CD4-positive, alpha-beta T cell (primary cell): ENCODE data around the gene NOS1AP. TPM values are rescaled to one million over a fixed set of nuclear protein-coding genes. Genes with fewer than 3 reads are reported as not detected.

Experiments
- ATAC-seq: fragments of 200-7000 bp; cut with Tn5 transposase; one replicate; pipeline ENCODE4 v1.10.0; 2022; ENCODE audit warnings: mild to moderate bottlenecking; ENCODE audit not compliant: poor library complexity
- CTCF ChIA-PET: fragments of 350-600 bp; sonication (Branson Sonifier 250); formaldehyde crosslinking; loops from one replicate; lab custom pipeline; 2021; ENCODE audit warnings: antibody characterized with exemption, inconsistent platforms; lab: Charles Lee
- POLR2A ChIA-PET: fragments of 350-600 bp; sonication (Branson Sonifier 250); formaldehyde crosslinking; loops from one replicate; lab custom pipeline; 2021; ENCODE audit warnings: antibody characterized with exemption, inconsistent platforms; lab: Charles Lee
- DNase-seq, 14 experiments: peaks; one replicate each; pipeline ENCODE4 v3.0.0-alpha.2; 2013 to 2020; ENCODE audit warnings: mixed read lengths in 2 of 14
- H3K27ac ChIP-seq, 2 donors: one replicate each; pipeline versions ENCODE4 v1.5.1 to v1.7.0; 2013; ENCODE audit warnings: low read length in 2 of 2, low read depth in 1 of 2, mild to moderate bottlenecking in 1 of 2
- H3K27me3 ChIP-seq, 2 experiments: 1 replicate in 1 of 2; 2 replicates in 1 of 2; pipeline versions ENCODE4 v1.6.1 to v1.7.0; 2013; ENCODE audit warnings: low read length in 2 of 2, control low read depth in 1 of 2, mild to moderate bottlenecking in 1 of 2, moderate library complexity in 1 of 2; ENCODE audit not compliant: insufficient read depth in 2 of 2, control insufficient read depth in 1 of 2
- H3K36me3 ChIP-seq: one replicate; pipeline ENCODE4 v1.6.1; 2013; ENCODE audit warnings: low read length, control low read depth; ENCODE audit not compliant: insufficient read depth
- H3K4me1 ChIP-seq: one replicate; pipeline ENCODE4 v1.6.1; 2013; ENCODE audit warnings: low read length, control low read depth; ENCODE audit not compliant: insufficient read depth
- H3K4me3 ChIP-seq: one replicate; pipeline ENCODE4 v1.5.1; 2013; ENCODE audit warnings: mild to moderate bottlenecking, low read length, moderate library complexity
- H3K9me3 ChIP-seq, 2 experiments: 1 replicate in 1 of 2; 2 replicates in 1 of 2; pipeline versions ENCODE4 v1.6.1 to v1.7.0; 2013; ENCODE audit warnings: low read length in 2 of 2, mild to moderate bottlenecking in 2 of 2, control low read depth in 1 of 2, moderate library complexity in 1 of 2; ENCODE audit not compliant: control insufficient read depth in 1 of 2, insufficient read depth in 1 of 2
- H3K27ac Mint-ChIP-seq: one replicate; pipeline ENCODE4 v1.8.0; 2020; ENCODE audit warnings: mixed read lengths
- H3K27me3 Mint-ChIP-seq: one replicate; pipeline ENCODE4 v1.8.0; 2021; ENCODE audit warnings: mixed read lengths
- H3K36me3 Mint-ChIP-seq: one replicate; pipeline ENCODE4 v1.8.0; 2021; ENCODE audit warnings: low read depth, mixed read lengths
- H3K4me1 Mint-ChIP-seq: one replicate; pipeline ENCODE4 v1.8.0; 2021; ENCODE audit warnings: low read depth, mixed read lengths
- H3K4me3 Mint-ChIP-seq: one replicate; pipeline ENCODE4 v1.8.0; 2020; ENCODE audit warnings: mild to moderate bottlenecking, mixed read lengths
- H3K9me3 Mint-ChIP-seq: one replicate; pipeline ENCODE4 v1.8.0; 2020; ENCODE audit warnings: mixed read lengths
- CTCF ChIP-seq: fragments of 200-600 bp; IDR thresholded peaks from one replicate; pipeline ENCODE4 v1.8.0; 2022; ENCODE audit warnings: antibody characterized with exemption, mild to moderate bottlenecking
- intact Hi-C, 2 experiments: fragments of 100-400 bp; cut with DNase I in 1 of 2; cut with micrococcal nuclease in 1 of 2; formaldehyde crosslinking; loops; one replicate each; pipeline versions ENCODE4 v1.15.1 to v1.9.0; 2023 to 2025; cut with DNase I, micrococcal nuclease
- total RNA-seq, 174 experiments: library from RNA in 2 of 174; stranded (reverse) in 2 of 174; gene quantifications; one replicate each; pipeline ENCODE4 v1.2.3 and lab custom pipeline; 2021 to 2026

The NOS1AP gene
- total RNA-seq, 2 experiments from 2014 or later = not detected

- Mint-ChIP-seq H3K4me3 (no peak overlapping the region), H3K27me3 (peaks cover 52% of the 10 kb centered on the region), H3K36me3 (no peaks in the 10 kb centered on the region), H3K4me1 (no peaks in the 10 kb centered on the region), H3K9me3 (no peaks in the 10 kb centered on the region), H3K27ac (no peak overlapping the region)
- DNase-seq = no peak
- Histone ChIP-seq H3K4me1 (no peaks in the 10 kb centered on the region), H3K4me3 (no peak overlapping the region), H3K27ac (no peak overlapping the region), H3K27me3 (peaks cover 4 to 13% of the 10 kb centered on the region in 2 experiments), H3K36me3 (no peaks in the 10 kb centered on the region), H3K9me3 (no peaks in the 10 kb centered on the region)
- no peak for ATAC-seq
- intact Hi-C loops = no loop called here
- POLR2A ChIA-PET = no interaction called here
- CTCF ChIA-PET = no interaction called here
- TF ChIP-seq CTCF = no peak
Measured at GRCh38 chr1:162397039-162397448, 327.6 kb downstream of the NOS1AP start.

GRCh38 chr1:162397943-162398560 is 328.6 kb downstream of the NOS1AP start:
- CTCF ChIA-PET = no interaction called here
- Histone ChIP-seq H3K27me3 (peaks cover 4 to 13% of the 10 kb centered on the region in 2 experiments), H3K27ac (no peak overlapping the region), H3K4me1 (no peaks in the 10 kb centered on the region), H3K9me3 (no peaks in the 10 kb centered on the region), H3K4me3 (no peak overlapping the region), H3K36me3 (no peaks in the 10 kb centered on the region)
- Mint-ChIP-seq H3K27me3 (peaks cover 53% of the 10 kb centered on the region), H3K27ac (no peak overlapping the region), H3K4me3 (no peak overlapping the region), H3K9me3 (no peaks in the 10 kb centered on the region), H3K36me3 (no peaks in the 10 kb centered on the region), H3K4me1 (no peaks in the 10 kb centered on the region)
- intact Hi-C loops = no loop called here
- ATAC-seq (no peak), DNase-seq (no peak)
- TF ChIP-seq CTCF = no peak
- POLR2A ChIA-PET = no interaction called here

- Mint-ChIP-seq H3K27ac (no peak overlapping the region), H3K36me3 (no peaks in the 10 kb centered on the region), H3K9me3 (no peaks in the 10 kb centered on the region), H3K4me3 (no peak overlapping the region), H3K4me1 (no peaks in the 10 kb centered on the region), H3K27me3 (peaks cover 55% of the 10 kb centered on the region)
- TF ChIP-seq CTCF = no peak
- Histone ChIP-seq H3K27me3 (peaks cover 4 to 13% of the 10 kb centered on the region in 2 experiments), H3K9me3 (no peaks in the 10 kb centered on the region), H3K4me3 (no peak overlapping the region), H3K27ac (no peak overlapping the region), H3K4me1 (no peaks in the 10 kb centered on the region), H3K36me3 (no peaks in the 10 kb centered on the region)
- intact Hi-C loops = no loop called here
- ATAC-seq = no peak
- POLR2A ChIA-PET = no interaction called here
- CTCF ChIA-PET = no interaction called here
- no peak for DNase-seq
Measured at GRCh38 chr1:162398999-162399580, 329.6 kb downstream of the NOS1AP start.
